ENCODE data around the gene NOX4. TPM values are rescaled to one million over a fixed set of nuclear protein-coding genes. Genes with fewer than 3 reads are reported as not detected.

The NOX4 gene
- polyA plus RNA-seq, 3 donors = not detected

GRCh38 chr11:89441606-89442005, 49.6 kb downstream of the NOX4 start:
- H3K9me3 Mint-ChIP-seq = no peaks in the 10 kb centered on the region
- no peak for TF ChIP-seq CTCF (IDR thresholded peaks at IDR 0.05)
- H3K27ac Mint-ChIP-seq = no peak overlapping the region
- Histone ChIP-seq H4K20me1 (ENCODE audit: insufficient read depth, low read length) (no peaks in the 10 kb centered on the region), H3K27ac (ENCODE audit: low read depth in 1 of 2, low read length in 2 of 2) (no peak overlapping the region), H3K9ac (ENCODE audit: insufficient read depth, low read length, poor library complexity, severe bottlenecking) (no peak overlapping the region), H3K4me3 (replicated peaks in 1 of 3; ENCODE audit: low read depth in 2 of 3, low read length in 3 of 3) (no peak overlapping the region), H3K9me3 (replicated peaks in 1 of 2; ENCODE audit: control insufficient read depth in 1 of 2, insufficient read depth in 1 of 2, low read length in 2 of 2) (no peaks in the 10 kb centered on the region), H3K36me3 (replicated peaks in 1 of 2; ENCODE audit: control insufficient read depth in 1 of 2, insufficient read depth in 2 of 2, low read length in 2 of 2) (no peaks in the 10 kb centered on the region), H3K4me1 (ENCODE audit: control insufficient read depth in 1 of 2, insufficient read depth in 2 of 2, low read length in 2 of 2) (no peaks in the 10 kb centered on the region), H3K4me2 (replicated peaks; ENCODE audit: extremely low read depth, low read length, poor library complexity, severe bottlenecking) (no peak overlapping the region), H3K27me3 (ENCODE audit: control insufficient read depth in 2 of 2, insufficient read depth in 2 of 2, low read length in 2 of 2) (no peaks in the 10 kb centered on the region), H3K79me2 (ENCODE audit: insufficient read depth, low read length) (no peaks in the 10 kb centered on the region), H2AFZ (ENCODE audit: insufficient read depth, low read depth, low read length, poor library complexity, severe bottlenecking) (no peak overlapping the region)
- peaks cover 0 to 1% (median 0%) of the 10 kb centered on the region in 3 donors for H3K27me3 Mint-ChIP-seq (ENCODE audit: low read depth in 3 of 3)
- H3K36me3 Mint-ChIP-seq = no peaks in the 10 kb centered on the region
- no peaks in the 10 kb centered on the region for H3K4me1 Mint-ChIP-seq
- intact Hi-C loops (cut with micrococcal nuclease) = no loop called here
- WGBS (ENCODE audit: insufficient coverage) = no CpG with 5 or more reads among the region's 1 CpG
- no peak overlapping the region for H3K4me3 Mint-ChIP-seq
- DNase-seq = no peak

GRCh38 chr11:89437317-89437716, 53.9 kb downstream of the NOX4 start:
- Mint-ChIP-seq H3K27me3 (ENCODE audit: low read depth in 3 of 3) (no peaks in the 10 kb centered on the region), H3K9me3 (no peaks in the 10 kb centered on the region), H3K4me3 (no peak overlapping the region), H3K36me3 (no peaks in the 10 kb centered on the region), H3K4me1 (no peaks in the 10 kb centered on the region), H3K27ac (no peak overlapping the region)
- H3K79me2 ChIP-seq (ENCODE audit: insufficient read depth, low read length) = no peaks in the 10 kb centered on the region
- TF ChIP-seq CTCF (IDR thresholded peaks at IDR 0.05) = no peak
- H3K27me3 ChIP-seq (ENCODE audit: control insufficient read depth in 2 of 2, insufficient read depth in 2 of 2, low read length in 2 of 2) = no peaks in the 10 kb centered on the region
- no CpG with 5 or more reads among the region's 1 CpG for WGBS (ENCODE audit: insufficient coverage)
- H3K4me1 ChIP-seq (ENCODE audit: control insufficient read depth in 1 of 2, insufficient read depth in 2 of 2, low read length in 2 of 2) = no peaks in the 10 kb centered on the region
- H3K9ac ChIP-seq (ENCODE audit: insufficient read depth, low read length, poor library complexity, severe bottlenecking) = no peak overlapping the region
- intact Hi-C loops (cut with micrococcal nuclease) = no loop called here
- H4K20me1 ChIP-seq (ENCODE audit: insufficient read depth, low read length) = no peaks in the 10 kb centered on the region
- DNase-seq = no peak
- no peak overlapping the region for H3K27ac ChIP-seq (ENCODE audit: low read depth in 1 of 2, low read length in 2 of 2)
- no peak overlapping the region for H3K4me3 ChIP-seq (replicated peaks in 1 of 3; ENCODE audit: low read depth in 2 of 3, low read length in 3 of 3)
- H3K4me2 ChIP-seq (replicated peaks; ENCODE audit: extremely low read depth, low read length, poor library complexity, severe bottlenecking) = no peak overlapping the region
- no peak overlapping the region for H2AFZ ChIP-seq (ENCODE audit: insufficient read depth, low read depth, low read length, poor library complexity, severe bottlenecking)
- H3K9me3 ChIP-seq (replicated peaks in 1 of 2; ENCODE audit: control insufficient read depth in 1 of 2, insufficient read depth in 1 of 2, low read length in 2 of 2) = no peaks in the 10 kb centered on the region
- no peaks in the 10 kb centered on the region for H3K36me3 ChIP-seq (replicated peaks in 1 of 2; ENCODE audit: control insufficient read depth in 1 of 2, insufficient read depth in 2 of 2, low read length in 2 of 2)

All from CD14-positive monocyte (primary cell).